ENCODE measurements around the gene RHOC.

RHOC gene

DNA sequence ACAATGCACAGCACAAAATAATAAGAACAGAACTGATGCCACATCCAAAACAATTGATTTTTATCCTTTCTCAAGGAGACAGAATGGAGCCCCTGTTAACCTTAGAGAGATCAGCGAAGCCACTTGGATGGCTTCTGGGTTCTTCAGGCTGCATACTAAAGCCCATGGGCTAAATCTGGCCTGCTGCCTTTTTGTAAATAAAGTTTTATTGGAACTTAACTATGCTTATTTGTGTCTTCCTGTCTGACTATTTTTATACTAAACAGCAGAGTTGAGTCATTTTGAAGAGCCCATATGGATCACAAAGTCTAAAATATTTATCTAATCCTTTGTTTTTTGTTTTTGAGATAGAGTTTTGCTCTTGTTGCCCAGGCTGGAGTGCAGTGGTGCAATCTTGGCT, 24.5 kb upstream of the RHOC start:
- TF ChIP-seq, protein P1, sequence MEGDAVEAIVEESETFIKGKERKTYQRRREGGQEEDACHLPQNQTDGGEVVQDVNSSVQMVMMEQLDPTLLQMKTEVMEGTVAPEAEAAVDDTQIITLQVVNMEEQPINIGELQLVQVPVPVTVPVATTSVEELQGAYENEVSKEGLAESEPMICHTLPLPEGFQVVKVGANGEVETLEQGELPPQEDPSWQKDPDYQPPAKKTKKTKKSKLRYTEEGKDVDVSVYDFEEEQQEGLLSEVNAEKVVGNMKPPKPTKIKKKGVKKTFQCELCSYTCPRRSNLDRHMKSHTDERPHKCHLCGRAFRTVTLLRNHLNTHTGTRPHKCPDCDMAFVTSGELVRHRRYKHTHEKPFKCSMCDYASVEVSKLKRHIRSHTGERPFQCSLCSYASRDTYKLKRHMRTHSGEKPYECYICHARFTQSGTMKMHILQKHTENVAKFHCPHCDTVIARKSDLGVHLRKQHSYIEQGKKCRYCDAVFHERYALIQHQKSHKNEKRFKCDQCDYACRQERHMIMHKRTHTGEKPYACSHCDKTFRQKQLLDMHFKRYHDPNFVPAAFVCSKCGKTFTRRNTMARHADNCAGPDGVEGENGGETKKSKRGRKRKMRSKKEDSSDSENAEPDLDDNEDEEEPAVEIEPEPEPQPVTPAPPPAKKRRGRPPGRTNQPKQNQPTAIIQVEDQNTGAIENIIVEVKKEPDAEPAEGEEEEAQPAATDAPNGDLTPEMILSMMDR (IDR thresholded peaks at IDR 0.05): no peak

DNA sequence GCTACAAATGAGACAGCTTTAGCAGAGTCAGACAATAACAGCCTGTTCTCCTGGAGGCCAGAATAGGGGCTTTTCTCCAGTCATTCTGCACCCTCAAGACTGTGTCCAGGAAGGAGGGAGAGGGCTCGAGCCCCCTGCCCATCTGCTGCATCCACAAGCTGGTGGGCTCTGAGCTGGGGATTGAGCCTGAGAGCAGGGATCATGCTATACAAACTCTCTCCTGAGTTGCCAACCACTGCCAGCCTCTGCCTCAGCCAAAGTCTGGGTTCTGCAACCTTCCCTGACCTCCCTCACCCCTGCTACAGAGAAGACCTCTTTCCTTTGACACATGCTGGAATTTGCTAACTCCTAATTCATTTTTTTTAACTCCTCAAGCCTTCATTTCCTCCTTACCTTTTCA, 23.0 kb upstream of the RHOC start:
- TF ChIP-seq, protein P1 (IDR thresholded peaks at IDR 0.05): no peak

DNA sequence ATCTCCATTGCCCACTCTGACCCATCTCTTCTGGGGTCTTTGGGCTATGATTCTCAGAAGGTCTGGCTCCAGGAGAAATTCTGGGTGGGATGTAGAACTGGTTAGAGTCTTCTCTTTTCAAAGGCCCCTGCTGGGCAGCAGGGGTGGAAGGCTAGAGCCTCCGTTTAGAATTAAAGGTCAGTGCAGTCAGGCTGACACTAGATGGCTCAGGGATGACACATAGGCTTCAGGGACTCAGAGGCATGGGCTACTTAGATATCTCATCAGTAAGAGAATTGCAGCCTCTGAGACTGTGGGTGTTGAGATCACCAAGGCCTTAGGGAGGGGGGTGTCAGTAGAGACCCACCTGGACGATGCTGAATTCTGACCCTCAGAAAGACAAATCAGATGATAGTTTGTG, 20.8 kb upstream of the RHOC start:
- TF ChIP-seq, protein P1 (IDR thresholded peaks at IDR 0.05): no peak

DNA sequence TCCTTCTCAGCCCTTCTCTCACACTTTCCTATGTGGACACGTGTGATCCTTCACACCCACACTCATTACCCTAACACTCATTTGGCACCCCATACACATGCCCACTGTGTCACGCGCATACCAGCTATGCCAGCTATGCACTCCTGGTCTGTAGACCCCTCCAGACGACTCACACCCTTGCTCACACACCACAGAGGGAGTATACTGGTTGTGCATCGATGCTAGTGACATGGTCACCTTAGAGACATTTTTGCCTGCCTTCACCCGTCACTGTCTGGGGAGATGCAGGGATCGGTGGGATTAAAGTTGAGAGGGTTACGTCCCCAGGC, 16.5 kb upstream of the RHOC start:
- TF ChIP-seq, protein P1 (IDR thresholded peaks at IDR 0.05): no peak

DNA sequence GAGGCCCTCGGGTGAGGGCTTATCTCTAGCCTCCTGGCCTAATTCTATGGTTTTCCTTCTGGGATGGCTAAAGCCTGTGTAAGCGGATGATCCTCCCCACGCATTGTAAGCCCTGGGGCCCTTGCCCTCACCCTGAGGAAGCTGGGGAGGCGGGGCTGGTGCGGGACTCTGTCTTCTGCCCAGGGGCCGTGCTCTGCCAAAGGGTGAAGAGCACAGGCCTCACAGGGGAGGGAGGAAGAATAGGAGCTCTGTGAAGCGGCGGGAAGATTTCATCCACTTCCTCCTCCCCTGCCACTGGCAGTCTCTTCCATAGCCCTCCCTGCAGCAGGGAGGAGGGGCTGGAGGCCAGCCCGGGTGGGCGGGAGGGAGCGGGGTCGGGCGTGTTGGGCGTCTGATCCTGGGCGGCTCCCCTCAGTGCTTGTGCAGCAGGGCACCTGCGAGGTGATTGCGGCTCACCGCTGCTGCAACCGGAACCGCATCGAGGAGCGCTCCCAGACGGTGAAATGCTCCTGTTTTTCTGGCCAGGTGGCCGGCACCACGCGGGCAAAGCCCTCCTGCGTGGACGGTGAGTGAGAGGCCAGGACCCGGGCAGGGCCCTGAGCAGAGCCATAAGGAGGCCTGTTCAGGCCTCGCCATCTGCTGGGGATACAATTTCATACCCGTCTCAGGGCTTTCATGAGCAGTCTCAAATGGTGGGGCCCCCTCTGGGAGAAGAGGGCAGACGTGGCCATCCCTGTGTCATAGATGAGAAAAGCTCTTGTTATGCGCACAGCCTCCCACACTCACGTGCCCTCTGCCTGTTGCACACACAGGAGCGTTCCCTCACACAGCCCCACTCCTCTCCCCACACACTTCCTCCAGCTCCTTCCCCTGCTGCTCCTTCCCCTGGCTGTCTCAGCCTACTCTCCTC, 15.9 kb upstream of the RHOC start:
- TF ChIP-seq, protein P1 (IDR thresholded peaks at IDR 0.05): no peak

DNA sequence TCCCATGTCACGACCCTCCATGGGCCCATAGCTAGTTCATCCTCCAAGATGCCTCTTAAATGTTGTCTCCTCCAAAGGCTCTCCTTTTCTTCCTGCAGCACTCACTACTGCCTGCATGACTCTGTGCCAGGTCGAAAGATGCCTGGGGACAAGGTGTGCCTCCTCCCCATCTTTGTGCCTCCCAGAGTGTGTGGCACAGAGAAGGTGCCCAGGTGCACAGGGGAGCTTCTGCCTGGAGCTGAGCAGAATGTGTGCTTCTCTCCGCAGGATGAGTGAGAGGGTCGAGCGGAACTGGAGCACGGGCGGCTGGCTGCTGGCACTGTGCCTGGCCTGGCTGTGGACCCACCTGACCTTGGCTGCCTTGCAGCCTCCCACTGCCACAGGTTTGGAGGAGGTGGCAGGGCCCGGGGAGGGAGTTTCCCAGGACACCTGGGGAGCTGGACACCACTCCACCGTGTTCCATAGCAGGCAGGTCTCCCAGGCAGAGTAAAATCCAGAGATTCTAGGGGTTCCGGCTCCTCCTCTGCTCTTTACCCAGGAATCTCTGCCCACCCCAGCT, 15.1 kb upstream of the RHOC start:
- TF ChIP-seq, protein P1 (IDR thresholded peaks at IDR 0.05): no peak

DNA sequence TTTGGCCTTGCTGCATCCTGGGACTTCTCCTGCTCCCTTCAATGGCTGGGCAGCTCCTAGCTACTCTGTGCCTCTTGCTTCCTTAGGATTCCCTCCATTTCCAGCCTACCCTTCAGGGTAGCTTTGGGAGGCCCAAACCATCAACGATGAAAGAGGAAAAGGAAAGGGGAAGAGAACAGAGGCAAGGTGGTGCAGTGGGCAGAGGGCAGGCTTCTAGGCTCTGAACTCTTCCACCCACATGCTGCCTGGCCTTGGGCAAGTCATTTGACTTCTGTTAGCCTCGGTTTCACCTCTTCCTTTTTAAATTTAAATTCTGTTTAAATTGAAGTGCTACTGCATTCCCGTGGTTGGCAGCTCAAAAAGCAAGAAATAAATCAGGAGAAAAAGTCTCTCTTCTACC, 13.9 kb upstream of the RHOC start:
- TF ChIP-seq, protein P1 (IDR thresholded peaks at IDR 0.05): no peak
